H9 (cell line): ENCODE results near the gene HLF. TPM values are rescaled to one million over a fixed set of nuclear protein-coding genes. Genes with fewer than 3 reads are reported as not detected.

ENCODE experiments used
- DNase-seq: peaks from one replicate; pipeline ENCODE4 v3.0.0-alpha.2; 2017
- H2AFZ ChIP-seq: one replicate; pipeline ENCODE4 v1.6.1; 2013; ENCODE audit warnings: mild to moderate bottlenecking, low read length, control low read depth, moderate library complexity
- H2AK5ac ChIP-seq: 2 replicates; pipeline ENCODE4 v1.6.1; 2013; ENCODE audit warnings: low read length, control low read depth, mixed read lengths; ENCODE audit not compliant: insufficient read length
- H2BK120ac ChIP-seq: one replicate; pipeline ENCODE4 v1.6.1; 2013; ENCODE audit warnings: low read depth, mild to moderate bottlenecking, low read length, control low read depth, inconsistent platforms; ENCODE audit not compliant: poor library complexity, severe bottlenecking
- H2BK12ac ChIP-seq: 2 replicates; pipeline ENCODE4 v1.6.1; 2013; ENCODE audit warnings: low read length, control low read depth, mixed read lengths, low read depth; ENCODE audit not compliant: insufficient read length
- H2BK15ac ChIP-seq: 2 replicates; pipeline ENCODE4 v1.6.1; 2013; ENCODE audit warnings: low read depth, low read length, control low read depth
- H2BK20ac ChIP-seq: one replicate; pipeline ENCODE4 v1.6.1; 2013; ENCODE audit warnings: low read depth, mild to moderate bottlenecking, low read length, control low read depth, inconsistent platforms; ENCODE audit not compliant: poor library complexity, severe bottlenecking
- H2BK5ac ChIP-seq: 2 replicates; pipeline ENCODE4 v1.6.1; 2013; ENCODE audit warnings: low read length, control low read depth, mixed read lengths; ENCODE audit not compliant: insufficient read length
- H3K14ac ChIP-seq: 2 replicates; pipeline ENCODE4 v1.6.1; 2013; ENCODE audit warnings: low read length, control low read depth; ENCODE audit not compliant: insufficient read depth
- H3K18ac ChIP-seq: 2 replicates; pipeline ENCODE4 v1.6.1; 2013; ENCODE audit warnings: low read depth, mild to moderate bottlenecking, mixed read lengths, low read length, control low read depth; ENCODE audit not compliant: insufficient read length
- H3K23ac ChIP-seq: 2 replicates; pipeline ENCODE4 v1.6.1; 2013; ENCODE audit warnings: low read length, control low read depth, mixed read lengths, low read depth; ENCODE audit not compliant: insufficient read length
- H3K23me2 ChIP-seq: 2 replicates; pipeline ENCODE4 v1.6.1; 2013; ENCODE audit warnings: low read depth, mild to moderate bottlenecking, mixed read lengths, low read length, control low read depth; ENCODE audit not compliant: insufficient read length, poor library complexity, severe bottlenecking
- H3K27ac ChIP-seq: 2 replicates; pipeline ENCODE4 v1.5.1; 2013; ENCODE audit warnings: low read length, control low read depth, mixed read lengths, low read depth; ENCODE audit not compliant: insufficient read length
- H3K27me3 ChIP-seq: 2 replicates; pipeline ENCODE4 v1.6.1; 2013; ENCODE audit warnings: low read length, control low read depth, inconsistent platforms; ENCODE audit not compliant: insufficient read depth
- H3K4ac ChIP-seq: 2 replicates; pipeline ENCODE4 v1.6.1; 2013; ENCODE audit warnings: low read depth, mild to moderate bottlenecking, control low read depth, inconsistent platforms, low read length, moderate library complexity
- H3K4me1 ChIP-seq: 2 replicates; pipeline ENCODE4 v1.6.1; 2013; ENCODE audit warnings: low read length, control low read depth, inconsistent platforms; ENCODE audit not compliant: insufficient read depth
- H3K4me2 ChIP-seq: 2 replicates; pipeline ENCODE4 v1.6.1; 2013; ENCODE audit warnings: low read length, control low read depth, mixed read lengths; ENCODE audit not compliant: insufficient read length, insufficient read depth
- H3K56ac ChIP-seq: 2 replicates; pipeline ENCODE4 v1.6.1; 2013; ENCODE audit warnings: low read depth, mild to moderate bottlenecking, mixed read lengths, low read length, control low read depth; ENCODE audit not compliant: insufficient read length
- H3K79me1 ChIP-seq: 2 replicates; pipeline ENCODE4 v1.6.1; 2013; ENCODE audit warnings: low read depth, mild to moderate bottlenecking, moderate library complexity, low read length, control low read depth, inconsistent platforms; ENCODE audit not compliant: insufficient read depth, poor library complexity, severe bottlenecking
- H3K79me2 ChIP-seq: 2 replicates; pipeline ENCODE4 v1.6.1; 2013; ENCODE audit warnings: low read length, control low read depth, inconsistent platforms; ENCODE audit not compliant: insufficient read depth
- H3K9ac ChIP-seq: 2 replicates; pipeline ENCODE4 v1.6.1; 2013; ENCODE audit warnings: low read length, control low read depth, mixed read lengths; ENCODE audit not compliant: insufficient read length; ENCODE audit errors: extremely low read depth
- H3K9me3 ChIP-seq: one replicate; pipeline ENCODE4 v1.6.1; 2013; ENCODE audit warnings: low read depth, low read length, inconsistent platforms; ENCODE audit not compliant: control insufficient read depth
- H3T11ph ChIP-seq: one replicate; pipeline ENCODE4 v1.6.1; 2013; ENCODE audit warnings: mild to moderate bottlenecking, low read length, control low read depth, inconsistent platforms
- H4K20me1 ChIP-seq: one replicate; pipeline ENCODE4 v1.6.1; 2013; ENCODE audit not compliant: control insufficient read depth, insufficient read length, insufficient read depth
- H4K5ac ChIP-seq: 2 replicates; pipeline ENCODE4 v1.6.1; 2013; ENCODE audit warnings: low read depth, mild to moderate bottlenecking, mixed read lengths, low read length, control low read depth; ENCODE audit not compliant: insufficient read length
- H4K8ac ChIP-seq: replicated peaks from 2 replicates; pipeline ENCODE4 v1.6.1; 2013; ENCODE audit warnings: low read length, control low read depth, mixed read lengths, low read depth; ENCODE audit not compliant: insufficient read length
- H4K91ac ChIP-seq: 2 replicates; pipeline ENCODE4 v1.6.1; 2013; ENCODE audit warnings: low read depth, mild to moderate bottlenecking, moderate library complexity, mixed read lengths, low read length, control low read depth; ENCODE audit not compliant: insufficient read length
- H3K27ac Mint-ChIP-seq, 3 experiments: 2 replicates in 2 of 3; 3 replicates in 1 of 3; pipeline ENCODE4 v1.8.0; 2020 to 2021; ENCODE audit warnings: mixed read lengths in 3 of 3, mild to moderate bottlenecking in 1 of 3, moderate library complexity in 1 of 3
- H3K27me3 Mint-ChIP-seq: 2 replicates; pipeline ENCODE4 v1.8.0; 2021; ENCODE audit warnings: low read depth, mild to moderate bottlenecking, moderate library complexity, mixed read lengths
- H3K36me3 Mint-ChIP-seq, 3 experiments: 2 replicates in 2 of 3; 3 replicates in 1 of 3; pipeline ENCODE4 v1.8.0; 2020 to 2021; ENCODE audit warnings: low read depth in 3 of 3, mixed read lengths in 3 of 3; ENCODE audit not compliant: insufficient read depth in 1 of 3
- H3K4me1 Mint-ChIP-seq, 2 experiments: 2 replicates each; pipeline ENCODE4 v1.8.0; 2020; ENCODE audit warnings: mixed read lengths in 2 of 2
- H3K4me3 Mint-ChIP-seq, 2 experiments: 2 replicates in 1 of 2; 3 replicates in 1 of 2; pipeline ENCODE4 v1.8.0; 2020 to 2021; ENCODE audit warnings: mild to moderate bottlenecking in 2 of 2, mixed read lengths in 2 of 2, moderate library complexity in 1 of 2
- H3K9me3 Mint-ChIP-seq, 2 experiments: 2 replicates in 1 of 2; 3 replicates in 1 of 2; pipeline ENCODE4 v1.8.0; 2020; ENCODE audit warnings: mild to moderate bottlenecking in 2 of 2, mixed read lengths in 2 of 2, moderate library complexity in 1 of 2
- WGBS: extraction: QIAGEN DNeasy Blood & Tissue Kit; methylation state at CpG from one replicate; pipeline ENCODE4 v1.1.7; 2013; ENCODE audit warnings: missing lambda C conversion rate, low lambda C conversion rate, mixed read lengths; ENCODE audit not compliant: insufficient read length; ENCODE audit errors: extremely low coverage; 5-methylcytosine and 5-hydroxymethylcytosine counted together
- long read RNA-seq: library from polyadenylated mRNA; unstranded; transcript quantifications from one replicate; pipeline ENCODE4 v2.0.0, GENCODE V29; 2020
- total RNA-seq: library from RNA; stranded (reverse); gene quantifications from 2 replicates; pipeline ENCODE4 v1.2.1, GENCODE V29; 2021
- TF ChIP-seq, protein P1 (sequence below): fragments of 200-600 bp; sonication (generic); conservative IDR thresholded peaks from 3 replicates; pipeline ENCODE4 v1.8.0; 2021; ENCODE audit warnings: antibody characterized with exemption, mild to moderate bottlenecking

The HLF gene, protein sequence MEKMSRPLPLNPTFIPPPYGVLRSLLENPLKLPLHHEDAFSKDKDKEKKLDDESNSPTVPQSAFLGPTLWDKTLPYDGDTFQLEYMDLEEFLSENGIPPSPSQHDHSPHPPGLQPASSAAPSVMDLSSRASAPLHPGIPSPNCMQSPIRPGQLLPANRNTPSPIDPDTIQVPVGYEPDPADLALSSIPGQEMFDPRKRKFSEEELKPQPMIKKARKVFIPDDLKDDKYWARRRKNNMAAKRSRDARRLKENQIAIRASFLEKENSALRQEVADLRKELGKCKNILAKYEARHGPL
- 0.17 and 0.44 TPM in 2 replicates for total RNA-seq
- long read RNA-seq, result 0 reads

DNA sequence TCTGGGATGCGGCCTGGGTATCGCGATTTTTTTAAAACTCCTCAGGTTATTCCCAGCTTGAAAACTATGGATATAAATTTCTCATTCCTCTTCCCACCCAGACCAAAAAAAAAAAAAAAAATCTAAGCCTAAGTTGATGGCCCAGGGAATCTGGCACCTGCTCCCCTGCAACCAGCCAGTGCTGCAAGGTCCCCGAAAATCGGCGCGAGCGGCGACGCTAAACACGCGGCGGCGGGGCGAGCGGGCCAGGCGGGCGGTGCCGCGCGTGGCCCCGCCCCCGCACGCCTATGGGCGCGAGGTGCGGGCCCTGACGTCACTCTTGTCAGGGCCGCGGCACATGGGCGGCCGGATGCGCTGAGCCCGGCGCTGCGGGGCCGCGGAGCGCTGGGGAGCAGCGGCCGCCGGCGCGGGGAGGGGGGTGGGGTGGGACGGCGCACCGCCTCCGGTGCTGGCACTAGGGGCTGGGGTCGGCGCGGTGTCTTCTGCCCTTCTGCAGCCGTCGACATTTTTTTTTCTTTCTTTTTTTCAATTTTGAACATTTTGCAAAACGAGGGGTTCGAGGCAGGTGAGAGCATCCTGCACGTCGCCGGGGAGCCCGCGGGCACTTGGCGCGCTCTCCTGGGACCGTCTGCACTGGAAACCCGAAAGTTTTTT lies at the start of gene HLF:
TSS of gene HLF (plus strand) at position 316 of the 654 bp plus-strand sequence. CDS start 525 bp downstream, outside the sequence.
- no peak within 1 kb of the TSS for H2BK120ac ChIP-seq
- H2BK15ac ChIP-seq, result no peak within 1 kb of the TSS
- no peak within 1 kb of the TSS for H2BK12ac ChIP-seq
- H3K79me1 ChIP-seq, result no peaks in the 10 kb centered on the region
- WGBS, result no CpG with 5 or more reads among the region's 64 CpGs
- no peak within 1 kb of the TSS for H2BK20ac ChIP-seq
- H2AK5ac ChIP-seq, result no peak within 1 kb of the TSS
- Mint-ChIP-seq H3K36me3 (no peaks in the 10 kb centered on the region), H3K4me3 (peak within 1 kb of the TSS; percentile 51 to 78), H3K27me3 (peaks cover 95% of the 10 kb centered on the region), H3K27ac (no peak within 1 kb of the TSS), H3K4me1 (peaks cover 5 to 16% of the 10 kb centered on the region in 2 experiments), H3K9me3 (peaks cover 0 to 4% of the 10 kb centered on the region in 2 experiments; a peak in 3 of 5 replicates)
- no peak within 1 kb of the TSS for H3K18ac ChIP-seq
- H3K23ac ChIP-seq, result no peak within 1 kb of the TSS
- no peak within 1 kb of the TSS for H3K14ac ChIP-seq
- H3K56ac ChIP-seq, result no peak within 1 kb of the TSS
- H4K5ac ChIP-seq, result no peak within 1 kb of the TSS
- no peaks in the 10 kb centered on the region for H4K20me1 ChIP-seq
- H3K4me1 ChIP-seq, result no peaks in the 10 kb centered on the region; the same call in 1 of the 2 replicates
- peaks cover 29% of the 10 kb centered on the region for H3K27me3 ChIP-seq
- peaks cover 18% of the 10 kb centered on the region for H3K23me2 ChIP-seq
- H3K4ac ChIP-seq, result no peak within 1 kb of the TSS
- H2AFZ ChIP-seq, result no peak within 1 kb of the TSS
- no peak within 1 kb of the TSS for H3K9ac ChIP-seq
- no peaks in the 10 kb centered on the region for H3K79me2 ChIP-seq
- no peak within 1 kb of the TSS for H4K8ac ChIP-seq
- no peak within 1 kb of the TSS for H3K27ac ChIP-seq
- TF ChIP-seq, protein P1, sequence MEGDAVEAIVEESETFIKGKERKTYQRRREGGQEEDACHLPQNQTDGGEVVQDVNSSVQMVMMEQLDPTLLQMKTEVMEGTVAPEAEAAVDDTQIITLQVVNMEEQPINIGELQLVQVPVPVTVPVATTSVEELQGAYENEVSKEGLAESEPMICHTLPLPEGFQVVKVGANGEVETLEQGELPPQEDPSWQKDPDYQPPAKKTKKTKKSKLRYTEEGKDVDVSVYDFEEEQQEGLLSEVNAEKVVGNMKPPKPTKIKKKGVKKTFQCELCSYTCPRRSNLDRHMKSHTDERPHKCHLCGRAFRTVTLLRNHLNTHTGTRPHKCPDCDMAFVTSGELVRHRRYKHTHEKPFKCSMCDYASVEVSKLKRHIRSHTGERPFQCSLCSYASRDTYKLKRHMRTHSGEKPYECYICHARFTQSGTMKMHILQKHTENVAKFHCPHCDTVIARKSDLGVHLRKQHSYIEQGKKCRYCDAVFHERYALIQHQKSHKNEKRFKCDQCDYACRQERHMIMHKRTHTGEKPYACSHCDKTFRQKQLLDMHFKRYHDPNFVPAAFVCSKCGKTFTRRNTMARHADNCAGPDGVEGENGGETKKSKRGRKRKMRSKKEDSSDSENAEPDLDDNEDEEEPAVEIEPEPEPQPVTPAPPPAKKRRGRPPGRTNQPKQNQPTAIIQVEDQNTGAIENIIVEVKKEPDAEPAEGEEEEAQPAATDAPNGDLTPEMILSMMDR, result no peak
- no peaks in the 10 kb centered on the region for H3K9me3 ChIP-seq
- no peak within 1 kb of the TSS for H2BK5ac ChIP-seq
- no peak within 1 kb of the TSS for H3T11ph ChIP-seq
- H3K4me2 ChIP-seq, result peak within 1 kb of the TSS; percentile 58
- no peak within 1 kb of the TSS for H4K91ac ChIP-seq
- DNase-seq, result peak; percentile 84
